ENCODE data around the gene CBLC.

The CBLC gene

GRCh38 chr19:44746946-44747738 lies 30.5 kb upstream of the CBLC start:
- DNase-seq = no peak

GRCh38 chr19:44747739-44748425 lies 29.8 kb upstream of the CBLC start:
- DNase-seq = no peak

- DNase-seq = no peak
Measured at GRCh38 chr19:44748426-44749254, 29.1 kb upstream of the CBLC start, which contains the start of gene BCL3. Gene BCL3, plus strand, starts transcription at chr19:44748708. Its CDS starts 83 bp downstream, at chr19:44748791.

- no peak for DNase-seq
Measured at GRCh38 chr19:44749292-44749691, 28.4 kb upstream of the CBLC start.

GRCh38 chr19:44749994-44750393 lies 27.7 kb upstream of the CBLC start:
- no peak for DNase-seq

GRCh38 chr19:44752123-44752815 lies 25.4 kb upstream of the CBLC start:
- no peak for DNase-seq

- DNase-seq = no peak
Measured at GRCh38 chr19:44752816-44753625, 24.7 kb upstream of the CBLC start.

GRCh38 chr19:44753626-44753931 lies 24.1 kb upstream of the CBLC start:
- no peak for DNase-seq

- no peak for DNase-seq
Measured at GRCh38 chr19:44753932-44754749, 23.5 kb upstream of the CBLC start.

- no peak for DNase-seq
Measured at GRCh38 chr19:44754750-44755080, 23.0 kb upstream of the CBLC start.

- no peak for DNase-seq
Measured at GRCh38 chr19:44755219-44755618, 22.5 kb upstream of the CBLC start.

GRCh38 chr19:44756089-44756562 lies 21.6 kb upstream of the CBLC start:
- DNase-seq = no peak

- DNase-seq = no peak
Measured at GRCh38 chr19:44757057-44757734, 20.5 kb upstream of the CBLC start.

GRCh38 chr19:44757735-44758505 lies 19.8 kb upstream of the CBLC start:
- DNase-seq = no peak

GRCh38 chr19:44758596-44758995 lies 19.1 kb upstream of the CBLC start:
- DNase-seq = no peak

- DNase-seq = no peak
Measured at GRCh38 chr19:44759083-44759804, 18.4 kb upstream of the CBLC start.

- no peak for DNase-seq
Measured at GRCh38 chr19:44762038-44762437, 15.7 kb upstream of the CBLC start.

- no peak for DNase-seq
Measured at GRCh38 chr19:44765033-44765948, 12.4 kb upstream of the CBLC start.
